ENCODE results near the gene CERS1.
A peak's percentile ranks its signal among the peaks of the same experiment; 100 is the strongest.
"Not testable (repeated sequence)": the region's sequence is repeated elsewhere in the genome, so short reads cannot be mapped to it uniquely, and the experiment has no call there.

Gene CERS1

DNA sequence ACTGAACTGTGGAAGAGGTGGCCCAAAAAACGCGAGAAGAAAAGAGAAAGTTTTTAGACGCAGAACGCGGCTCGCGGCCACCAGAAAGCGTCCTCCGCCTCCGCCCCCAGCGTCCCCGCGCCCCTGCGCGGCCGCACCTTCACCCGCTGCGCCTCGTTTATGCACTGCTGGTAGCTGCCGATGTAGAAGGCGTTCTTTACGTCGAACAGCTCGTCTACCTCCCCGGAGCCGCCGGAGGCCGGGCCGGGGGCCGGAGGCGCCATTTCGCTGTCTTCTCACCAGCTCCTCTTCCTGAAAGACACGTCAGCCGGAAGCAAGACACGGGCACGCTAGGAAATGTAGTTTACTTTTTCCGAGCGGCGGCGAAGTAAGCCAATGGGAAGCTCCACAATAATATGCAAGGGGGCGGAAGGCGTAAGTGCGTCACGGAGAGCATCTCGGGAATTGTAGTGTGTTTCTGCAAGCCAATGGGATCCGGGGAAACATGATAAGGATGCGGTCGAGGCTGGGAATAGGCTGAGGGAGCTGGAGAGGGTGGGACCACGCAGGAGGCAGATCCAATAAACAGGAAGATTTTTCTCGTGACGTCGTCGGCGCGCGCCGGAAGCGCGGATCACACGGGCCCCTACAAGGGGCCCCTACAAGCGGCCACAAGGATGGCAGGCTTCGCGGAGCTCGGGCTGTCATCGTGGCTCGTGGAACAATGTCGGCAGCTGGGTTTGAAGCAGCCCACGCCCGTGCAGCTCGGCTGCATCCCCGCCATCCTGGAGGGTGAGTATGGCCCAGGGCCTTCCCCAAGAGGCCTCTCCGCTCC is 23.3 kb upstream of the CERS1 start, which contains the start of the genes COPE and DDX49:
COPE (minus strand) TSS at position 302 of the 814 bp plus-strand sequence; CDS start at position 263, 39 bp downstream.
DDX49 (plus strand) TSS at position 630 of the 814 bp plus-strand sequence; CDS start at position 657, 27 bp downstream.
- DNase-seq = peak; percentile 97

DNA sequence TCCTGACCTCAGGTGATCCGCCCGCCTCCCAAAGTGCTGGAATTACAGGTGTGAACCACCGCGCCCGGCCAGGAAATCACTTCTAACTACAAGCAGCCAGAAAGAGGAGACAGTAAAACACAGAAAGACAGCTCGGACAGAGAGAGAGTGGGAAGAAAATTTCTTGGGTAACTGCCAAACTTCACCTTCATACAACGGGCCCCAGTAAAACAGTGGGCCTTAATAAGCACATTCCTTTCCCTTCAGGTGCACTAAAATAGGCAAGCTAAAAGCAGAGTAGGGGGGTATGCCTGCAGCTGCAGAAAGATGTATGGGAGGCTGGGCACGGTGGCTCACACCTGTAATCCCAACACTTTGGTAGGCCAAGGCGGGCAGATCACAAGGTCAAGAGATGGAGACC is 21.6 kb upstream of the CERS1 start:
- DNase-seq = not testable (repeated sequence)

DNA sequence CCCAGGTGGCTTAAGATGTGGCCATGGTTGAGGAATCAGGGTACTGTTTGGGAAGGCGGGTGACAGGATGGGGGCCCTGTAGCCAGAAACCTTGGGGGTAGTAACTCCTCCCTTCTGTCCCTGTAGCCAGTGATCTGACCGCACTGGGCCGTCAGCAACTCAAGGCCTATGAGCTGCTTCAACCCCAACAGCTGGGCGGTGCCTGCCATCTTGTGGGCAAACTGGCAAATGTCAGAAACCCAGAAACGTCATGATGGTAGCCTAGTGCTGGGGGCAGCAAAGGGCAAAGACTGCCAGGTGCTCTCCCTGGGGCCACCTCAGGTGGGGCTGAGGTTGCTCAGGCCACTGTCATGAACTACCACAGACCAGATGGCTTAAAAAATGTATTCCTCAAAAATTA is 19.7 kb upstream of the CERS1 start:
- peak in 1 of 2 donors; percentile 47 for DNase-seq

DNA sequence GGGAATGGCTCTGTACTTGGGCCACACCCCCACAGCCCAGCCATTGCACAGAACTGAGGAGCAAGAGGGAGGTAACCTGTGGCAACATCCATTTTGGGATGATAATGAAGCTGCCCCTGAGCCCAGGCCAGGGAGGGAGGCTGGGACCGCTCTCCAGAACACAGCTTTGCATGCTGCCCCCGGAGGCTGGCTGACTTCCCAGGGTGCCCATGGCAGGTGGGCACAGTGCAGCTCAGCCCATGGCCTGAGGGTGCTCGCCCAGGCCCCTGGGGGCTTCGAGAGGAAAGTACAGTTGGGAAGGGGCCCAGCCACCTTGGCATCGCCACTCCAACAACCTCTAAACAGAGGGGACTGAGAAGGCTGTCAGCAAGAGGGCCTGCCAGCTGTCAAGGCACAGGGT is 17.5 kb upstream of the CERS1 start:
- DNase-seq = no peak

DNA sequence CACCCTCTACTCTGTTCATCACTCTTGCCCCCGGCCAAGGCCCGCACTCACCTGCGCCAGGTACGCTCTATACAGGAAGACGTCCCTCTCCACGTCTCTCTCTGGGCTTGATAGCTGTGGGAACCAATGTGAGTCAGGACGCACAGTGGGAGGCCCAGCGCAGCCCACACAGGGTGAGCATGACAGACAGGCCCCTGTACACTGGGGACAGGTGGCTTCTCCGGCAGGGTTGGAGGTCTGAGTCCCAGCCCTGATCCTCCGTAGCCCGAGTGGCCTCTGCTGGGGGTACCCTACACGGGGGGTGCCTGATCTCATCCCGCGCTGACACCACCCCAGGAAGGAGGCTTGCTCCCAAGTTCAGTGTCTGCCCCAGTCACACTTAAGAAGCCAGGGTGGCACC is 17.0 kb upstream of the CERS1 start:
- DNase-seq = no peak

DNA sequence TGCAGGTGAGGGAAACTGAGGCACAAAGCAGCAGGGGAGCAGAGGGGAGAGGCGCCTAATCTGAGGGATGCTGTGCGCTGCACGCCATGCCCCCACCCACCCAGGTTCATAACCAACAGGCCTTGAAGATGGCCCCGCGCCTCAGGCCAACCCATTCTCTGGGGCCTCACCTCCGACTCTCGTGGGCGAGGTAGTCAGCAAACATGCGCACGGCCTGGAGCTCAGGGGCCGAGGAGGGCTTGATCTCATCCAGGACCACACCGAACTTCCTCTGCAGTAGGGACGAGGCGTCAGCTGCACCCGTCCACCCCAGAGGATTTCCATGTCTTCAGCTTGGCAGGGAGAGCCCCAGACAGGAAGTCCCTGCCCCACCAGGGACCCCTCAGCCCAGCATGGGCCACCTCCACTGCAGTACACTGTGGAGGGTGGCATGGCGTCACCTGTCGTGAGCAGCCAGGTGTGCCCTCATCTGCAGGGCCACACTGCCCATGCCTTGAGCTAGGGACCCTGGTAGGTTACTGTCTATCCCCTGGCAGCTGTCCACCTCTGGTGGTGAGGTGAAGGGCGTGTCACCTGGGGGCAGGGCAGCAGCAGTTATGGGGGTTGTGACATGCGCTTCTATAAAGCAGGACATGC is 15.0 kb upstream of the CERS1 start:
- no peak for DNase-seq

DNA sequence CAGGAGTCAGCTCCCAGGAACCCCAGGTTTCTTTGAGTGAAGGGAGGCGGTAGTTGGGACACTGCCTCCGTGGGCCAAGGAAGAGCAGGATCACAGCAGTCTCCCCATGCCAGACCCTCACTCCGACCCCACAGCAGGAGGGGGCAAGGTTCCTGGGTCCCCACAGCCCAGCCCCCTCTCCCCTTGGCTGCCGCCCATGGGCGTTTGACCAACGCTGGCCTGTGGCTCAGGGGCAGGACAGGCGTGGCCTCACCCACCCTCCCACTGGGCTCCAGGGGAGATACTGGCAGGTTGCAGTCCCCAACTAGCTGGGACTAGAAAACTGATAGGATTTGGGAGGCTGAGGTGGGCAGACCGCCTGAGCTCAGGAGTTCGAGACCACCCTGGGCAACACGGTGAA is 14.1 kb upstream of the CERS1 start:
- DNase-seq = no peak

DNA sequence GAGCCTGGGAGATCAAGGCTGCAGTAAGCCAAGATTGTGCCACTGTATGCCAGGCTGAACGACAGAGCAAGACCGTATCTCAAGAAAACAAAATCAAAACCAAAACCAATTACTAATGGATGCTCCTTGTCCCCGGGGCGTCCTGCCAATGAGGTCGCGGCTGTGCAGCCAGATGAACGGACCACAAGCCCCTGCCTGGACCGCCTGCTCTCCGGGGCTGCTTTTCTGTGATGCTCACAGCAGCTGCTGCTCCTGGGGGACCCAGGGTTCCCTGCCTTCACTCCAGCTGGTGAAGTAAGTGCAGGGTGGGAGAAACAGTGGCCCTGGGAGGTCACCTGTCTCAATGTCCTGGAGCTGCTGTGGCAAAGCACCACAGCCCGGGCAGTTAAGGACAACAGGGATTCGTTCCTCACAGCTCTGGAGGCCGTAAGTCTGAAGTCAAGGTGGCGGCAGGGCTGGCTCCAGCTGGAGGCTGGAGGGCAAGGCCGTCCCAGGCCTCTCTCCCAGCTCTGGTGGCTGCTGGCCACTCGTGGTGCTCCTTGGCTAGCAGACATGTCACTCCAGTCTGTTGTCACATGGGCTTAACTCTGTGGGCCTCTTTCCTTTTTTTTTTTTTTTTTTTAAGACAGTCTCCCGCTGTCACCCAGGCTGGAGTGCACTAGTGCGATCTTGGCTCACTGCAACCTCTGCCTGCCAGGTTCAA is 13.1 kb upstream of the CERS1 start:
- DNase-seq = no peak

DNA sequence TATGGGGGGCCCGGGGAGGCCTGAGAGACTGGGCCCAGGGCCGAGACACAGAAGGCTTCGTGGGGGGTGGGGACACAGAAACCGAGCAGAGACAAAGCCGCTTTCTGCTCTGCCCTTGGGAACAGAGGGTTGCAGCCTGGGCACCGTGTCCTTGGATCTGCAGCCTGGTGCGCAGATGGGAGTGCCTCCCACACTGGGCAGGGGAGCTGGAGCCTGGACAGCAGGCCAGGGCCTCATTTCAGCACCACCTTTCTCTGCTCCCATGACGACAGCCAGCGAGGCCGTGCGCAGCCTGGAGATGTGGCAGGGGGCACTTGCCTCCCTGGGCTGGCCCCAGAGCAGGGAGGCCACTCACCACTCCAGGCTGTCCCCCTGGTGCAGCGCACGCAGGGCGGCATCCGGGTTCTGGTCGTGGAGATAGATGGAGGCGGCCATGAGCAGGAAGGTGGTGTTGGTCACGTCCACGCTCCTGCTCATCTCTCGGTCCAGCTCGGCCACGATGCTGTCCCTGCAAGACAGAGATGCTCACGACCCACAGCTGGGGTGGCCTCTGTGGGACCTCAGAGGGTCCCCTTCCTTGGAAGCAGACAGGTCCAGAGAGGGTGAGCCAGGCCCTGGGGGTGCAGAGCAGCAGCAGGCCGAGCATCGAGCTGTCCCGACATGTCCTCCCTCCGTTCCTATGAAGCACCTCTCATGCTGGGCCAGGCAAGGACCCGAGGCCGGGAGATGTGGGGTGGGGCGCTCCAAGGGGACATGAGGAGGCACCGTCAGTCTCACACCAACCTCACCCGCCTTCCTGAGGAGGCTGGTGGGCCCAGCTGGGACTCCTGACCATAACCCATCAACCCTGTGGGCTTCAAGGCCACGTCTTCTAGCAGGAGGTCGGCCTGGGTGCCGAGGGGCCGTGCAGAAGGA is 10.9 kb upstream of the CERS1 start:
- no peak for DNase-seq

DNA sequence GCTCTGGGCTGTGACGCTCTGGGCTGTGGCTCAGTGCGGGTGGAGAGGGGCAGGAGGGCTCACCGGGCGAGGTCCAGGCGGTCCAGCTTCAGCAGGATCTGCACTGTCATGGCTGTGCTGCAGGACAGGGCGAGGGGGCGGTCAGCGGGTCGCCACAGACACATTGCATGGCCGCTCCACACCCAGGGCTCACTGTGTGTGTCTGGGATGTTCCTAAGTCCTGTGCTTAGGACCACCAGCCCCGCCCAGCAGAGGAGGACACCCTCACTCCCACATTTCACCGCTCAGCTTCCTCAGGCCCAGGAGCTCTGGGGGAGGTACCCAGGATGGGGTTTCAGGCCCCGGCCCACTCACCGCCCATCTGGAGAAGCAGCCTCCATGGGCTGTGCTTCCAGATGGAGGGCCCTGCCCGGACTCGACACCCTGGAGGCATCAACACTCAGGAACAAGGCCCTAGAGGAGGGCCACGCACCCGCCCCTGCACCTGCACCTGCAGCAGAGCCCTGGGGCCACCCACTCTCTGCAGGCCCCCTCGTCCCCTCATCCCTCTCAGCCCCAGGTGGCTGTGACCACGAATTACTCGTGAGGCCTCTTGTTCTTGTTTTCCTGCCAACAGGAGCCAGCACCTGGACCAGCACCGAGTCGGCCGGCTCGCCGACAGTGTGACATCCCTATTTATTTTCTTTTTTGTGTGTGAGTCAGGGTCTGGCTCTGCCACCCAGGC is 9.7 kb upstream of the CERS1 start:
- no peak for DNase-seq

DNA sequence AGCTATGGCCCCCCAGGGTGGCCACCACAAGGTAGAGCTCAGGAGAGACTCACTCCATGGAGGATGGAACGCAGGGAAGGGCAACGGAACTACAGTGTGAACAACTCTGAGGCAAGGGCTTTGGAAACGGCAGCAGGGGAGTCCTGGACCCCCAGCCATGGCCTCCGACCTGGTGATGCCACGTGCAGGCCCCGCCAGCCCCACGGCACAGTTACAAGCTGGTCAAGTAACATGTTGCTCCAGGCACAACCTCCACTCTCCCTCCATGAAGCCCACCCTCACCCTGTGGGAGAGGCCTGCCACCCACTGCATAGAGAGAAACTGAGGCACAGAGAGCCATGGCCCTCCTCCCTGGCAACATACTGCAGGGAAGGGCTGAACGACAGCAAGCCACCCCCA is 9.1 kb upstream of the CERS1 start:
- DNase-seq = no peak

DNA sequence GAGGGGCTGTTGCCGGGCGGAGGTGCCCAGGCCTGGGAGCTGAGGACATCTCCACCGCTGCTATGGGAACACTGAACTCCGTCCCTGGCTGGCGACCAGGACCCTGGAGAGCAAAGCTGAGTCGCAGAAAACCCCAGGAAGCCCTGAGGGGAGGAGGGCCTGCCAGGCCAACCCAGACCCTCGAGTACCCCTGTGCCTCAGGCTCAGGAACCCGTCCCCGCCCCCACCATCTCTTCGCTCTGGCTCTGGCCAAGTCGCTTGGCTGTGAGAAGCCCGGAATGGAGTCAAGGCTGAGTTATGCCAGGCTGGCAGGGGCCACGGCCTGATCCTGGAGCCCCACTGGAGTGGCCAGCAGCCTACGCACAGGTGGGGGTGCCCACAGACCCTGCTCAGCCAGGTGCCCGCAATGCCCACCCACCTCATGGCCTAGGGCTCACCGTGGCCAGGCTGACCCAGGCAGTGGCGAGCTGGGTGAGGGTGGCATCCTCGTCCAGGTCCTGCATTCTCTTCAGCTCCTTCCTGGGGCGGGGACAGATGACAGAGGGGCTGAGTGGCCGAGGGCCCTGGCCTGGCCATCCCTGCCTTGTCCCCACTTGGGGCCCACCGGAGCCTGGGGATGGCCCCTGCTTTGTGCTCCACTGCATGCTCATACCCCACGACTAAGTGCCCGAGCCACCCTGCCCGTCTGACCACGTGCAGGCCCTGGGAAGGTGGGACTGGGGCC is 8.5 kb upstream of the CERS1 start:
- no peak for DNase-seq

DNA sequence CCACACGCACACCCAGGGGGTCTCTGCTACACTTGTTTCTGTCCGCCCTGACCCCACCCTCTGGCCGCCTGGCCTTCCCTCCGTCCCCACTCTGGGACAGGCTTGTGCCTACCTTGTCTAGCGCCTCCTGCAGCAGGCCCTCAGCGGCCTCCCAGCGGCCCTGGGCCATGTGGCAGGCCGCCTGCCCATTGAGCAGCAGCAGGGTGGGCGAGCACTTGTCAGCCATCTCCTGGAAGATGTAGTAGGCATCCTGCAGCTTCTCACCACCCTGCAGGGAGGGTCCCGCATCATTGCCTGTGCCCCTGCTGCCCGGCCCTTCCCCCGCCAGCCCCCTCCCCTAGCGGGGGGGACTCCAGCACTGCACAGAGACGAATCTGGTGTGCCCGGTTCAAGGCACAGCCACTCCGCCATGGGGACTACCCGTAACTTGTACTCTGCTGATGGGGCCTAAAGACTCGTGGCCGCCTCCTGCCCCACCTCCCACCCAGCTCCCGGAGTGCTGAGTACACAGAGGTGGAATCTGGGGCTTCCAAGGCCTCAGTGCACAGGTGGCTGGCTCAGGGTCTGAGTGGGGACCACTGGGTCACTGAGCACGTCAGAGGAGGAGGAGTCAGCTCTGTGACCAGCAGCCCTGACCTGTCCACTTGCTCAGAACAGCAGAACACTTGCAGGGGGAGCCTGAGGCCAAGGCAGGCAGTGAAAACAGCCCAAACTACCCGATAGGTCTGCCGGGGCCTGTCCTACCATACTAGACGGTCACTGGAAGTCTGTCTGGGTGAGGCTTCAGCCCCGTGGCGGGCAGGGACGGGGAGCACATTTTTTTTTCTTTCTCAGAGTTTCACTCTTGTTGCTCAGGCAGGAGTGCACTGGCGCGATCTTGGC is 7.4 kb upstream of the CERS1 start:
- no peak for DNase-seq

DNA sequence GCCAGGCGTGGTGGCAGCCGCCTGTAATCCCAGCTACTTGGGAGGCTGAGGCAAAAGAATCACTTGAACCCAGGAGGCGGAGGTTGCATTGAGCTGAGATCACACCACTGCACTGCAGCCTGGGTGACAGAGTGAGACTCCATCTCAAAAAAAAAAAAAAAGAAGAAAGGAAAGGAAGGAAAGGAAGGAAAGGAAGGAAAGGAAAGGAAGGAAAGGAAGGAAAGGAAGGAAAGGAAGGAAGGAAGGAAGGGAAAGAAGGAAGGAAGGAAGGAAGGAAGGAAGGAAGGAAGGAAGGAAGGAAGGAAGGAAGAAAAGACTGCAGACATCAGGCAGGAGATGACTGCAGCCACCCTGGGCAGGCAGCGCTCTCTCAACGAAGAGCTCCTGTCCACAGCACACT is 6.6 kb upstream of the CERS1 start:
- not testable (repeated sequence) for DNase-seq

DNA sequence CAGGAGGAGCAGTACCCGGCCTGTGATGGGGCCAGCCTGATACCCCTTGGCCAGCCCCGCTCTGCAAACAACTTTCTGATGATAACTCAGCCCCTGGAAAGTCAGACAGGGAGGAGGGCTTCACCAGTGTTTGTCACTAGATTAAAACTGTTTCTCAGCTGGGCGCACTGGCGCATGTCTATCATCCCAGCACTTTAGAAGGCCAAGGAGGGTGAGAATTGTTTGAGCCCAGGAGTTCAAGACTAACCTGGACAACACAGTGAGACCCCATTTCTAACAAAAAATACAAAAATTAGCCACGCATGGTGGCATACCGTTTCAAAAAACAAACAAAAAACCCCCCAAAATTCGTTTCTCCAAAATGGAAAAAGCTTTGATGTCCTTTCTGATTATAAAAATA is 5.5 kb upstream of the CERS1 start:
- DNase-seq = no peak

DNA sequence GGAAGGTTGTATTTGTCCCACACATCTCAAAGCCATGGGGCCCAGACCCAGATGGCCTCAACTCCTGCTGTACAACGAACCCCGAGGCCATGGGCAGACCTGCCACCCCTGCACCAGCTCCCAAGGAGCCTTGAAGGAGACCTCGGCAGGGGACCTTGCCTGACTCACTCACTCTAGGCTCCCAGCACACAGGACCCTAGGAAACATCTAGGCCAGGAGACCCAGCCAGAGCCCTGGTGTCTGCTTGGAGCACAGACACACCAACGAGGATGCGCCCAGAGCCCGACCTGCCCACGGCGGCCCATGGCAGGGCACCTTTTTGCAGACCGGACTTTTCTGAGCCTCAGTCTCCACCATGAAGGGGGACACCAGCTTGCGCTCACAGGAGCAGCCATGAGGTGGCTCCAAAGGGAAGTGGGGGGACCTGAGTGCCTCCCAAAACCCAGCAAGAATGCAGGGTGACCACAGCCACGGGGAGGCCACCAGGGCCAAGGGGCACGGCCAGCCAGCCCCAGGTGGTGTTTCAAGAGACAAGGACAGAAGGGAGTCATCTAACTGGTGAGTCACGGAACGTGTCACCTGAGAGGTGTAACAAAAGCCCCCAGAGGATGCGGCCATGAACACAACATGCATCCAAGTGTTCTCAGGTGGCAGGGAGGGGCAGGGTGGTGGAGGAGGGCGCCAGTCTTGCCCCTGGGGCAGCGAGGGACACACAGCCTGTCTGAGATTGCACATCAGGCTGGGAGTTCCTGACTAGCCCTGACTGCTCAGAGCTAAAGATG is 4.9 kb upstream of the CERS1 start:
- no peak for DNase-seq

DNA sequence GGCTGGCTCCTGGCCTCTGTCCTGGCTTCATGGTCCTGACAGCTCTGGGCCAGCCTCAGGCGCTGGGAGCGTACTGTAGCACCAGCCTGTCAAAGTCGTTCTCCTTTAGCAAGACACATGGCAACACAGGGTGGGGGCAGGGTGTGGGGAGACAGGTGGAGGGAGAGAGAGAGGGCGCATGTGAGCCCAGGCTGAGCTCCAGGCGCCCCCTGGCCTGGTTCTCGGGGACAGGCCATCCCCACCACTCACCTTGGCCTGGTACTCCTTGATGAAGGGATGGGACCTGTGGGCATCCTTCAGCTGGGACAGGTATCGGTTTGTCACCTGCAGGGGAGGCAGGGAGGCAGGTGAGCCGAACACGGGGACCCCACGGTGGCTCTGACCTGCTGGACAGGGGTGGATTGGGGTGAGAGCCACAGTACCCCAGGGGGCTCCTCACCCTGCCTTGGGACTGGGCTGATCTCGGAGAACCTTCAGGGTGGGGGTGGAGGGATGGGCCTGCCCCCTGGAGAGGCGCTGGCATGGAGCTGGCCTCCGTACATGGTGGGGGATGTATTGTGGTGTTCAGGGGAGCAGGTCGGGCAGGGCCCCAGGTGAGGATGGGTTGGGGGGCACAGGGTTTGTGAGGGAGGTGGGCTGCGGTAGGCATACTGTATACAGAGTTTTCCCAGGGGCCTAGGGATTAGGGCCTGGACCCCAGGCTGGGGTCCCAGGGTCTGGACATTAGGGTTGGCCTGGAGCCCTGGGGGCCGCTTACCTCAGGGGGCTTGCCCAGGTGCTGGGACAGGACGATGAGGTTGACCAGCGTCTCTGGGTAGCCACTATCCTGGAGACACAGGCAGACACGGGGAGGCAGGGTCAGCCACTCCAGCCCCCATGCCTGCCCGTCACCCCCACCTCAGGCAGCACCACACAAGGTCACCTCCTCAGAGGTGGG is 3.9 kb upstream of the CERS1 start:
- DNase-seq = no peak

Measured in stimulated activated CD4-positive, alpha-beta T cell treated with anti-CD3 and anti-CD28 coated beads, Interleukin-2, amount 100 ng/mL, for 24 hours (primary cell).